CD14-positive monocyte (primary cell): ENCODE measurements around the gene SMPD3. TPM values are rescaled to one million over a fixed set of nuclear protein-coding genes. Genes with fewer than 3 reads are reported as not detected.

Experiments used
- DNase-seq, 3 donors: peaks; one replicate each; pipeline ENCODE4 v3.0.0-alpha.2; 2011 to 2022
- H2AFZ ChIP-seq: 2 replicates; pipeline ENCODE4 v1.6.0; 2012; ENCODE audit warnings: mild to moderate bottlenecking, low read depth, low read length, inconsistent platforms; ENCODE audit not compliant: insufficient read depth, poor library complexity, severe bottlenecking
- H3K27ac ChIP-seq, 2 donors: 1 replicate in 1 of 2; 2 replicates in 1 of 2; pipeline ENCODE4 v1.5.1; 2012 to 2013; ENCODE audit warnings: low read length in 2 of 2, control low read depth in 1 of 2, inconsistent platforms in 1 of 2, low read depth in 1 of 2, mild to moderate bottlenecking in 1 of 2
- H3K27me3 ChIP-seq, 2 donors: one replicate each; pipeline versions ENCODE4 v1.6.0 to v1.6.1; 2011 to 2013; ENCODE audit warnings: low read length in 2 of 2; ENCODE audit not compliant: control insufficient read depth in 2 of 2, insufficient read depth in 2 of 2
- H3K36me3 ChIP-seq, 2 donors: replicated peaks in 1 of 2; 1 replicate in 1 of 2; 2 replicates in 1 of 2; pipeline versions ENCODE4 v1.5.1 to v1.6.1; 2012 to 2013; ENCODE audit warnings: low read length in 2 of 2, control low read depth in 1 of 2, inconsistent platforms in 1 of 2, mild to moderate bottlenecking in 1 of 2; ENCODE audit not compliant: insufficient read depth in 2 of 2, control insufficient read depth in 1 of 2
- H3K4me1 ChIP-seq, 2 donors: 1 replicate in 1 of 2; 2 replicates in 1 of 2; pipeline versions ENCODE4 v1.5.1 to v1.6.1; 2012 to 2013; ENCODE audit warnings: low read length in 2 of 2, control low read depth in 1 of 2, inconsistent platforms in 1 of 2, mild to moderate bottlenecking in 1 of 2, moderate library complexity in 1 of 2; ENCODE audit not compliant: insufficient read depth in 2 of 2, control insufficient read depth in 1 of 2
- H3K4me2 ChIP-seq: replicated peaks from 2 replicates; pipeline ENCODE3; 2012; ENCODE audit warnings: low read length, moderate library complexity, mild to moderate bottlenecking; ENCODE audit not compliant: poor library complexity, severe bottlenecking; ENCODE audit errors: extremely low read depth
- H3K4me3 ChIP-seq, 3 experiments: fragments of 200-600 bp in 1 of 3; sonication (generic) in 1 of 3; replicated peaks in 1 of 3; 1 replicate in 2 of 3; 2 replicates in 1 of 3; pipeline ENCODE4 v1.5.1; 2011 to 2013; ENCODE audit warnings: low read length in 3 of 3, mild to moderate bottlenecking in 3 of 3, control low read depth in 2 of 3, low read depth in 2 of 3, inconsistent platforms in 1 of 3, moderate library complexity in 1 of 3
- H3K79me2 ChIP-seq: 2 replicates; pipeline ENCODE4 v1.6.0; 2012; ENCODE audit warnings: mild to moderate bottlenecking, control low read depth, inconsistent platforms, low read length, moderate library complexity; ENCODE audit not compliant: insufficient read depth
- H3K9ac ChIP-seq: 2 replicates; pipeline ENCODE4 v1.6.0; 2017; ENCODE audit warnings: low read length, mild to moderate bottlenecking; ENCODE audit not compliant: insufficient read depth, poor library complexity, severe bottlenecking
- H3K9me3 ChIP-seq, 2 donors: replicated peaks in 1 of 2; 1 replicate in 1 of 2; 2 replicates in 1 of 2; pipeline versions ENCODE4 v1.5.1 to v1.6.1; 2012 to 2013; ENCODE audit warnings: low read length in 2 of 2, control low read depth in 1 of 2; ENCODE audit not compliant: control insufficient read depth in 1 of 2, insufficient read depth in 1 of 2
- H4K20me1 ChIP-seq: 2 replicates; pipeline ENCODE4 v1.6.0; 2012; ENCODE audit warnings: mild to moderate bottlenecking, low read length, control low read depth, moderate library complexity; ENCODE audit not compliant: insufficient read depth
- H3K27ac Mint-ChIP-seq, 7 donors: one replicate each; pipeline ENCODE4 v1.8.0; 2020; ENCODE audit warnings: mild to moderate bottlenecking in 7 of 7, mixed read lengths in 7 of 7, moderate library complexity in 6 of 7, inconsistent platforms in 2 of 7
- H3K27me3 Mint-ChIP-seq, 3 donors: one replicate each; pipeline ENCODE4 v1.8.0; 2021 to 2022; ENCODE audit warnings: low read depth in 3 of 3, mild to moderate bottlenecking in 3 of 3, mixed read lengths in 3 of 3, moderate library complexity in 3 of 3, inconsistent platforms in 1 of 3
- H3K36me3 Mint-ChIP-seq, 2 donors: one replicate each; pipeline ENCODE4 v1.8.0; 2020; ENCODE audit warnings: mixed read lengths in 2 of 2, inconsistent platforms in 1 of 2, mild to moderate bottlenecking in 1 of 2
- H3K4me1 Mint-ChIP-seq: one replicate; pipeline ENCODE4 v1.8.0; 2020; ENCODE audit warnings: mild to moderate bottlenecking, mixed read lengths
- H3K4me3 Mint-ChIP-seq, 2 donors: one replicate each; pipeline ENCODE4 v1.8.0; 2020; ENCODE audit warnings: mild to moderate bottlenecking in 2 of 2, mixed read lengths in 2 of 2, moderate library complexity in 1 of 2
- H3K9me3 Mint-ChIP-seq, 7 donors: one replicate each; pipeline ENCODE4 v1.8.0; 2020 to 2022; ENCODE audit warnings: mixed read lengths in 7 of 7, mild to moderate bottlenecking in 6 of 7, moderate library complexity in 6 of 7, inconsistent platforms in 2 of 7
- WGBS: methylation state at CpG from one replicate; pipeline ENCODE4 v1.1.5; 2013; ENCODE audit warnings: missing lambda C conversion rate; ENCODE audit not compliant: insufficient coverage; 5-methylcytosine and 5-hydroxymethylcytosine counted together
- intact Hi-C, 2 donors: fragments of 100-400 bp; cut with micrococcal nuclease; formaldehyde crosslinking; loops; one replicate each; pipeline versions ENCODE4 v1.15.0 to v1.15.1; 2023
- polyA plus RNA-seq, 3 donors: library from polyadenylated mRNA; depleted of rRNA in 1 of 3; unstranded in 2 of 3; stranded (reverse) in 1 of 3; fragments of 300-500 nt in 2 of 3; fragments of >200 nt in 1 of 3; fragmentation: Illumina TruSeq in 2 of 3; gene quantifications; 1 replicate in 2 of 3; 2 replicates in 1 of 3; pipeline ENCODE4 v1.2.3, GENCODE V29; 2012 to 2021
- TF ChIP-seq, protein P1 (sequence below): fragments of 200-600 bp; IDR thresholded peaks from one replicate; pipeline ENCODE4 v1.8.0; 2022; ENCODE audit warnings: antibody characterized with exemption, mild to moderate bottlenecking

The SMPD3 gene
- polyA plus RNA-seq, 3 donors: 0.40 to 1.1 (median 0.51) TPM

DNA sequence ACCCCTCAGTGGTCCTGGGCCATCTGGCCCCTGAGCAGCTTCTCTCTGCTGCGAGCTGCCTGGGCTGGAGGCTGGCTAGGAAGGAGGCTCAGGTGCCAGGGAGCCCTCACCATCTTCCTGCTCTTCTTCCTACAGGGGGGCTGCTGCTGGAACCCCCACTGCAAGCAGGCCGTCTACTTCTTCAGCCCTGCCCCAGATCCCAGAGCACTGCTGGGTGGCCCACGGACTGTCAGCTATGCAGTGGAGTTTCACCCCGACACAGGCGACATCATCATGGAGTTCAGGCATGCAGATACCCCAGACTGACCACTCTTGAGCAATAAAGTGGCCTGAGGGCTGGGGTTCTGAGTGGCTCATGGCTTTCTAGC lies 91.4 kb downstream of the SMPD3 start:
- peaks cover 24% of the 10 kb centered on the region for H3K4me1 Mint-ChIP-seq
- intact Hi-C loops: no loop called here
- Histone ChIP-seq H3K4me2 (peak overlapping the region; percentile 64), H2AFZ (no peak overlapping the region), H3K27ac (no peak overlapping the region), H3K27me3 (no peaks in the 10 kb centered on the region), H3K9ac (peak overlapping the region; percentile 54), H3K4me3 (no peak overlapping the region), H3K9me3 (no peaks in the 10 kb centered on the region), H4K20me1 (no peaks in the 10 kb centered on the region), H3K4me1 (peaks cover 18 to 20% of the 10 kb centered on the region in 2 donors), H3K79me2 (no peaks in the 10 kb centered on the region), H3K36me3 (peaks cover 40 to 52% of the 10 kb centered on the region in 2 donors)
- 38% methylated on average over 4 of the region's 5 CpGs for WGBS
- H3K9me3 Mint-ChIP-seq: no peaks in the 10 kb centered on the region
- peaks cover 6 to 25% (median 12%) of the 10 kb centered on the region in 3 donors for H3K27me3 Mint-ChIP-seq
- peaks cover 59 to 66% of the 10 kb centered on the region in 2 donors for H3K36me3 Mint-ChIP-seq
- peak overlapping the region in 1 of 7 donors; percentile 24 for H3K27ac Mint-ChIP-seq
- no peak overlapping the region for H3K4me3 Mint-ChIP-seq
- TF ChIP-seq, protein P1, sequence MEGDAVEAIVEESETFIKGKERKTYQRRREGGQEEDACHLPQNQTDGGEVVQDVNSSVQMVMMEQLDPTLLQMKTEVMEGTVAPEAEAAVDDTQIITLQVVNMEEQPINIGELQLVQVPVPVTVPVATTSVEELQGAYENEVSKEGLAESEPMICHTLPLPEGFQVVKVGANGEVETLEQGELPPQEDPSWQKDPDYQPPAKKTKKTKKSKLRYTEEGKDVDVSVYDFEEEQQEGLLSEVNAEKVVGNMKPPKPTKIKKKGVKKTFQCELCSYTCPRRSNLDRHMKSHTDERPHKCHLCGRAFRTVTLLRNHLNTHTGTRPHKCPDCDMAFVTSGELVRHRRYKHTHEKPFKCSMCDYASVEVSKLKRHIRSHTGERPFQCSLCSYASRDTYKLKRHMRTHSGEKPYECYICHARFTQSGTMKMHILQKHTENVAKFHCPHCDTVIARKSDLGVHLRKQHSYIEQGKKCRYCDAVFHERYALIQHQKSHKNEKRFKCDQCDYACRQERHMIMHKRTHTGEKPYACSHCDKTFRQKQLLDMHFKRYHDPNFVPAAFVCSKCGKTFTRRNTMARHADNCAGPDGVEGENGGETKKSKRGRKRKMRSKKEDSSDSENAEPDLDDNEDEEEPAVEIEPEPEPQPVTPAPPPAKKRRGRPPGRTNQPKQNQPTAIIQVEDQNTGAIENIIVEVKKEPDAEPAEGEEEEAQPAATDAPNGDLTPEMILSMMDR: no peak
- DNase-seq: no peak

DNA sequence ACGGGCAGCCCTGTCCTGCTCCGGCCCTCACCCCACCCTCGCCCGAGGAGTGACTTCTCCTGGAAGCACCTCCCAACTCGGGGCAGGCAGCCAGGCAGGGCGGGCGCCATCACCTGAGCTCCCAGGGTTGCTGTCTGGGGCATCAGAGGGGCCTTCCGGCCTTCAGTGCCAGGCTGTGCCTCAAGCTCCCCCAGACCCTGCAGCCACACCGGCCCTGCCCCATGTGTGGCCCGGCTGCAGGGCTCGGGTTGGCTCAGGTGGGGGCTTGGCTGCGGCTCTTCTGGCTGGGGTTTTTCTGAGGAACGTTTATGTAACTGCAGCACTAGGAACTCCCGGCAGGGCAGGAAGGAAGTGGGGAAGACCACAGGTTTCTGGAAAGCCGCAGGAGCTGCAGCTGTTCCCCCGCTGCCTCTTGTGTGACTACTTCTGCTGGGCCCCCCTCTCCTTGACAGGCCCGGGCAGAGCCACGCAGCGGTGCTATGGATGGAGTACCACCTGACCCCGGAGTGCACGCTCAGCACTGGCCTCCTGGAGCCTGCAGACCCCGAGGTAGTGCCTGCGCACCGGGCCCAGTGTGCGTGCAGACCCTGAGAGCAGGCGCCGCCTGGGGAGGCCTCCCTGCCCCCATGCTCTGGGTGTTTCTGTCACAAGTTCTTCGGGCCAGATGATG lies 91.9 kb downstream of the SMPD3 start:
- Mint-ChIP-seq H3K27ac (no peak overlapping the region), H3K27me3 (peaks cover 6 to 25% (median 10%) of the 10 kb centered on the region in 3 donors), H3K4me3 (peak overlapping the region; percentile 43 to 83), H3K36me3 (peaks cover 65 to 71% of the 10 kb centered on the region in 2 donors), H3K4me1 (peaks cover 24% of the 10 kb centered on the region), H3K9me3 (no peaks in the 10 kb centered on the region)
- DNase-seq: peak in 1 of 3 donors; percentile 18
- H2AFZ ChIP-seq: no peak overlapping the region
- H3K9me3 ChIP-seq: no peaks in the 10 kb centered on the region
- H3K36me3 ChIP-seq: peaks cover 44 to 58% of the 10 kb centered on the region in 2 donors
- TF ChIP-seq, protein P1: no peak
- no peaks in the 10 kb centered on the region for H3K79me2 ChIP-seq
- H3K4me3 ChIP-seq: peak overlapping the region in 1 of 3 experiments; percentile 30
- peak overlapping the region; percentile 64 for H3K4me2 ChIP-seq
- H3K4me1 ChIP-seq: peaks cover 18 to 20% of the 10 kb centered on the region in 2 donors
- WGBS: under 1% methylated on average over 28 of the region's 28 CpGs
- H3K9ac ChIP-seq: peak overlapping the region; percentile 54
- no peaks in the 10 kb centered on the region for H4K20me1 ChIP-seq
- H3K27me3 ChIP-seq: no peaks in the 10 kb centered on the region
- intact Hi-C loops: no loop called here
- no peak overlapping the region for H3K27ac ChIP-seq
